HG03520 (cell line): ENCODE data around the gene GRAMD4.

Experiments used
- ATAC-seq: cut with Tn5 transposase; IDR thresholded peaks from one replicate; pipeline ENCODE4 v1.9.1; 2021; ENCODE audit warnings: mild to moderate bottlenecking, moderate library complexity; ENCODE audit not compliant: unreplicated experiment

GRAMD4 gene

DNA sequence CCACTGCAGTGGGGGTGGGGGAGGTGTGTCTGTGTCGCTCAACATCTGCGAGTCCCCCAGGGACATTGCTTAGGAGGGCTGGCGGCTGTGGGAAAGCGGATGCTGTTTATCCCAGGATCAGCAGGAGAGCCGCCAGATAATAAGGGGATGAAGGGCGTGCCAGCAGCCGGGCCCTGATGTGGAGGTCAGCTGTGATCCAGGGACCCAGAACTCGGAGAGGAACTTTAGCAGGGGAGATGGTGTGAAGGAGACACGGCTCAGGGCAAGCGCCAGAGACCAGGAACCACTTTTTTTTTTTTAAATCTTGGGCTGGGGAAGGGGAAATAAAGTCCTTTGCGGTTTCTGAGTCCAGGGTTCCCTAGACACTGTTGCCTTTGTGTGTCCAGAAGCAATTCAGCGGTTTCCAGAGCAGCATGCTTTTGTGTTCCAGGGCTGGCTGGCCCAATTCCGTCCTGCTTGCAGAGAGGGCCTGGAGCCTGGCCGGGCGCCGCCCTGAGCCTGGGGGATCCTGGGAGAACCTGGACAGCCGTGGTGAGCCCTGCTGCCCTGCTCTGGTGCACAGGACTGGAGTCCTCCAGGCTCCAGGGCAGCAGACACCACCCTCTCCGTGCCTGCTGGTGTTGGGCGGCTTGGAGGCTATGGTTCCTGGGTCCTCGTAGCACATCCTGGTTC lies at the start of gene GRAMD4:
GRAMD4 (plus strand) TSS at position 557 of the 672 bp plus-strand sequence. CDS start 6,414 bp downstream, outside the sequence.
- ATAC-seq, result no peak

DNA sequence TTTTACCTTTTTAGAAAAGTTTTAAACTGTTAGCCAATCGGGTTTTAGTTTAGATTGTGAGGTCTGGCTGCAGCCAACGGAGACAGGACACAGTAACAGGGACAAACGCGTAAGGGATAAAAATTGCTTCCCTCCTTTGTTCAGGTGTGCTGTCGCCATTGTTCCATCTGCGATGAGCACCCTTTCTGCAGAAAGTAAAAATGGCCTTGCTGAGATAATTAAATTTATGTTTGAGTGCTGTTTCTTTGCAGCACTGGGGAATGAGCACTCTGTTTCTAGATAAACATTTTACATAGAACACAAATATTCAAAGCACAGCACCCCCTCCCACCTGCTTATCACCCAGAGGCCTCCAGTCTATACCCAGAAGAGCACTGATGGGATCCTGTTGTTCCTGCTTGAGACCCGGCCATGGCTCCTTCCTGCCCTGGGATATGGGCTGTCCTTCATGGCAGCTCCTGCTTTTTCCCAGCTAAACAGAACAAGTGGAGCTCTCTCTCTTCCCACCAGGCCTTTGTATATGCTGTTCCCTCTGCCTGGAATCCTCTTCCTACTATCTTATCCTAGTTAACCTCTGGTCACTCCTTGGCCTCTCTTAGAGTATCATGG lies 48.4 kb upstream of the GRAMD4 start:
- no peak for ATAC-seq

DNA sequence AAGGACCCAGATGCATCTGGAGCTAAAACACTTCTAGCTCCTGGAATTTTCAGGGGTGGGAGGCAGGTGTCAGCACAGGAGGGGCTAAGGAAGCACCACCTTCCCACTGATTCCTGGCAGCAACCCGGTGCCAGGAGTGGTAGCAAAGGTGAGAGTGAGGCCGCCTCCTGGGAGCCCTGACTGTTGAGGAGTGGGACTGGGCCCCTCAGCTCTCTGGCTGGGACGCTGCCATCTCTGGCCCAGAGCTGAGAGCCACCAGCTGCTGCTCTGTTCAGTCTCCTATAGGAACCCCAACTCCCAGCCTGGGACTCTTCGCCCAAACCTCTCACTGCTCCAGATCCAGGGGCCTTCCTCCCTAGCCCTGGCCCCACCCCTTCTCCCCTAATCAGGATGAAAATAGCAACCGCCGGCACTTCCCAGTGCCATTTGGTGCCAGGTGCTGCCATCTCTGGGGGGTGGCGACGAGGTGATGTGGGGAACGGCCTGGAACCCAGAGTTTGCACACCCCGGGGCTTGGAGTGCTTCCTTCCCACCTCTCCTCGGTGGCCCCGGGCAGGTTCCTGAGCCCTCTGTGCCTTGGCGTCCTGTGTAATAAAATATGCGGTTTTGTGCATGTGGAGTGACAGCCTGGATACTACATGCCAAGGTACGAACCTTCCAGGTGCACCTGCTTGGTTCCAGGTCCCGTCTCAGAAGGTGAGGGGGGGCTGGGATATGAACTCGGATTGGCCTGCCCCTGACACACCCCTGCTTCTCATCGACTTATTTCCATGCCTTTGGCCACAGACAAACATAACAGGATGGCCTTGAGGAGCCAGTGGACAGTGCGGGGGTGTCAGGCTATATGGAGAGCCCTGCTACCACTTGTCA lies 47.0 kb upstream of the GRAMD4 start:
- ATAC-seq, result no peak

GRCh38 chr22:46573781-46574437 lies 46.3 kb upstream of the GRAMD4 start:
- ATAC-seq, result no peak

- ATAC-seq, result no peak
Observed at GRCh38 chr22:46574438-46574992, 45.7 kb upstream of the GRAMD4 start.

DNA sequence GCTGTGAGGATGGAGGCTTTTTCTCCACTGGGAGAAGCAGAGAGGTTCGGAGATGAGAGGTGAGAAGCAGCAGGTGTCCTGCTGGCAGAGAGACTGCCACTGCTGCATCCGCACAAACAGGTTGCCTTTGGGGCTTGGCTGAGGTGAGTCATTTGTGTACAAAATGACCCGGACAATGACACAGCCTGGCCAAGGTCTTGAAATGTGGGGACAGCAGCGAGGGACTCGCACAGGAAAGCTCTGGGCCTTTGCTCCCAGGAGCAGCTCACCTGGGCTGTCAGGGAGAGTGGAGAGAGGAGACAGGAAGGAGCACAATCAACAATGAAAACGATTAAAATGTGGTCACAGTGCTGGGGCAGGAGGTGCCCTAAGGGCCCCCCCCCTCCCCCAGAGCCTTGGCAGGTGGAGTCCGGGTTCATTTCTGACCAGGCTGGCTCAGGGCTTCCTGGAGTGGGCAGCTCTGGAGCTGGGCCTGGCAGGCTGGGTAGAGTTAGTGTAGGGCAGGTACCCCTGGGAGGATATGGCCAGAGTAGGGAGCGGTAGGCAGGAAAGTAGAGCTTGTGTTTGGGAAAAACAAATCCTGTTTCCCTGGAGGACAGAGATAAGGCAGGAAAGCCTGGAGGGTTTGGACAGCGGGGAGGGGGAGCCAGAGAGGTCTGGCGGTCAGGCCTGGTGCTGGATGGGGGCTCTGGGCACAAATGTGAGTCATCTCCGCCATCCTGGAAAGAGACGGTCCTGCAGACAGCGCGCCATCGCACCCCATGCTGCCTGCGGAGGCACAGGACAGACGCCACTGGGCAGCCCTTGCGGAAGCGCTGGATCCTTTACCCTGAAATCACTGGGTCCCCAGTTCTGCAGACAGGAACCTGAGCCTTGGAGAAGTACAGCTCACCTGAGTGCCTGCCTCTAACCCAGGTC lies 44.9 kb upstream of the GRAMD4 start:
- no peak for ATAC-seq

DNA sequence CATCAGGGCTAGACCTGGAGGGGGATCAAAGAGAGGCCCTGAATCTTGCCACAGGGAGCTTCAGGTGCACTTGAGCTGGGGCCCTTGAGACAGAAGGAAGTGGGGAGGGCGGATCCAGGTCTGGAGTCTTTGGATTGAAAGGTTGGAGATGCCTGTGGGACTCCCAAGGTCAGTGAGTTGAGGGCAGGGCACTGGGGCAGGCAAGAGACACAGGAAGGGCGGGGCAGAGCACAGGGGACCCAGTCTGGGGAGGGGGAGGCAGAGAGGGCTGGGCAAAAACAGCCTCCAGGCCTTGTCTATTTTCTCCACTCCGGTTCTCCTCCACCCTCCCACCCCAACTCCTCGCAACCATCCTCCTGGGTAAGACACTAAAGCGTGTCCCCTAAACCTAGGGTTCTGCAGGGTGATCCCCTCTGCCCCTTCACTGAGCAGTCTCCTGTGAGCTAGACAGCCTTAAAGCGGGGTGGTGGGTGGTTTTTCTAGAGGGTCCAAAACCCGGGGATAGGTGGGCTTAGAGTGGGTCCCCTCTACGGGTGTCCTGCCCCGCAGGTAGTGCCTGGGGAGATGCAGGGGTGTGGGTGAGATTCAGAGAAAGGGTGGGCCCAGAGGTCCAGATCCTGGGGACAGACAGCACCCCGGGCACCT lies 44.2 kb upstream of the GRAMD4 start:
- ATAC-seq, result no peak

- ATAC-seq, result no peak
Observed at GRCh38 chr22:46576556-46577367, 43.4 kb upstream of the GRAMD4 start.

DNA sequence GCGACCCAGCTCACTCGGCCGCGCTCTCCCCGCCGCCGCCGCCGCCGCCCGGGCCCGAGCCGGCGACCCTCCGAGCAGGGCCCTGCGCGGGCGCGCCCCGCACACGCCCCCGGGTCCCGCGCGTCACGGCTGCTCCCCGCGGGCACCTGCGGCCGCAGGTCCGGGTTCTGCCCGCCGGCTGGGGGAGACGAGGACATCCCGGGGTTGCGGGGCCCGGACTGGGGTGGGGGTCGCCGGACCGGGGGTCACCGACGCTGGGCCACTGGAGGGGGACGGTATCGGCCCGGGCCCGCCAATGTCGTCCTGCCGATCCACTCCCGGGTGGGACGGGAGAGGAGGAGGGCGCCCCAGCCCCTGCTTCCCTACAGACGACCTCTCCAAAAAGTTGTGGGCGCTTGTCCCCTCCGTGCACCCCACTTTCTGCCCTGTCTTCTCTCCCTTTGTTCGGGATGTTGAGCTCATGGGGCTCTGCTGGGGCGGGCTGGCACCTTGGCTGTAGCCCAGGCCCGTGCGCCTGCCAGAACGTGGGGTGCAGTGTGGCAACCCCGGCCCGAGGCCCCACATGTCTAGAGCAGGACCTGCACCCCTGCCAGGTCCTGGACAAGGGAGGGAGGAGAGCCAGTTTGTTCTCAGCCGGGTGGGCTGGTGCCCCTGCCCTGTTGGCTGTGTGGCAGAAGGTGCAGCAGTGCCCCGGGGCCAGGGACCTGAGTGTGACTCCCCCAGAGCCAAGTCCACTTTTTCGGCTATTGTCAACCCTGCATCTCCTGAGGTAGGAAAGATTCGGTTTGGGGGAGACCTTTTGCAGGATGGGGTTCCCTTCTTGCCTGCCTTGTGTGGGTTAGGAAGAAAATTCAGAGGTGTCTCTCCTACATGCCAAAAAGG lies 42.6 kb upstream of the GRAMD4 start:
- no peak for ATAC-seq

- no peak for ATAC-seq
Observed at GRCh38 chr22:46578251-46578823, 41.8 kb upstream of the GRAMD4 start.

- ATAC-seq, result no peak
Observed at GRCh38 chr22:46578824-46579561, 41.2 kb upstream of the GRAMD4 start.

GRCh38 chr22:46579751-46580449 lies 40.3 kb upstream of the GRAMD4 start:
- no peak for ATAC-seq

DNA sequence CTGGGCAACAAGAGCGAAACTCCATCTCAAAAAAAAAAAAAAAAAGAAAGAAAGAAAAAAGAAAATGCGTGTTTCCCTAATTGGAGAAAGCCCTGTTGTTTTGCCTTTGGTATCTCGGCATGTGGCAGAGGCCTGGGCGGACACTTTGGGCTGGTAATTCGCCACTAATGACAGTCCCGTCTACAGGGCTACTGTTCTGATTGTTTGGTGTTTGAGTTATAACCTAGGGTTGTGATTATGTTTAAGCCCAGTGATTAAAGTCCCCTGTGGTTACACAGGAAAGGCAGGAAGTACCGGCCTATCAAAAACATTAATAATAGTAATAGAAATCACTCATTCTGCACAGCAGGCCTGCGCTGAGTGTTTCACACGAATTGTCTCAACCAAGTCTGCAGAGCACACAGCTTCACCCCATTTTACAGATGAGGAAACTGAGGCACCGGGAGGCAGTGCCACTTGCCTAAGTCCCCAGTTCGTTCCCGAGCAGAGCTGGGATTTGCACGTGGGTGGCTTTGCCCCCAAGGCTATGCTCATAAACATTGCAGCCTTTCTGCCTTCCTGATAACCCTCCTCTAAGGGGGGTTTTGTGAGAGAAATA lies 39.1 kb upstream of the GRAMD4 start:
- ATAC-seq, result no peak

GRCh38 chr22:46581538-46582244 lies 38.5 kb upstream of the GRAMD4 start:
- ATAC-seq, result no peak
